ENCODE data around the gene TMEM217.
"Not testable (repeated sequence)": the region's sequence is repeated elsewhere in the genome, so short reads cannot be mapped to it uniquely, and the experiment has no call there.

The TMEM217 gene

DNA sequence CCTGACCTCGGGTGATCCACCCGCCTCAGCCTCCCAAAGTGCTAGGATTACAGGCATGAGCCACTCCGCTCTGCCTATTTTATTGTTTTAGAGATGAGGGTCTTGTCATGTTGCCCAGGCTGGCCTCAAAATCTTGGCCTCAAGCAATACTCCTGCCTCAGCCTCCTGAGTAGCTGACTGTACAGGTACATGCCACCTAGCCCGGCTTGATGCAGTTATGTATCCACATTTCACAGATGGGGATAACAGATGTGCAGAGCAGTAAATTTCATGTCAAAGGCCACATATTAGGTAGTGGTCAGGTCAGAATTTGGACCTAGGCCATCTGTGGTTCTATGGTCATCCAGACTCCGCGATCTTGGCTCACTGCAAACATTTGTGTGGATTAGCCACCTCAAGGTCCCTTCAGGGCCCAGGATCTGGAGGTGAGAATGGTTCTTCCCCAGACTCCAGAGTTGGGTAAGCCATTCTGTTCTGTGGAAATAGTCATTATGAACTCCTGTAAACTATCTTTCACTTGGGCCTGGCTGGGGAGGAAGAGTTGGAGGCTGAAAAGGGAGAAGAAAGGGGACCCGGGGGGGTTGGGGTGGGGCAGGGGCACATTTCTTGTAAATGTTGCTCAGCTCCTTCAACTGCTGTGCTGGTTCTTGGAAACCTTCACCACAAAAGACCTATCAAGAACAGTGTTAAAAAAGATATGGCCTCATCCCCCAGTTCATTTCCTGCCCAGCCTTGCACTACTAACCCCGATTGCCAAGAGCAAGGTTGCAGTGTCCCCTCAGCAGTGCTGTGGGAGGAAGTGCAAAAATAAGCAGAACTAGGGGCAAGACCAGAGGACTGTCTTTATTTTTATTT, 75.0 kb downstream of the TMEM217 start:
- DNase-seq (ENCODE audit: low read depth): no peak

DNA sequence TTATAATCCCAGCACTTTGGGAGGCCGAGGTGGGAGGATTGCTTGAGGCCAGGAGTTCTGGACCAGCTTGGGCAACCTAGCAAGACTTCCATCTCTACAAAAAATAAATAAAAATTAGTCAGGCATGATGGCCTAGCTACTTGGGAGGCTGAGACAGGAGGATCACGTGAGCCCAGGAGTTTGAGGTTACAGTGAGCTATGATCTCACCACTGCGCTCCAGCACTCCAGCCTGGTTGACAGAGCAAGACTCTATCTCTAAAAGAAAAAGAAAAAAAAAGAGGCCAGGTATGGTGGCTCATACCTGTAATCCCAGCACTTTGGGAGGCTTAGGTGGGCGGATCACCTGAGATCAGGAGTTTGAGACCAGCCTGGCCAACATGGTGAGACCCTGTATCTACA, 77.3 kb downstream of the TMEM217 start:
- DNase-seq (ENCODE audit: low read depth): not testable (repeated sequence)

- no peak for DNase-seq (ENCODE audit: low read depth)
These were observed 77.9 kb downstream of the TMEM217 start for GRCh38 chr6:37180075-37180474.

GRCh38 chr6:37177935-37178517, 79.9 kb downstream of the TMEM217 start:
- no peak for DNase-seq (ENCODE audit: low read depth)

- no peak for DNase-seq (ENCODE audit: low read depth)
These were observed 80.6 kb downstream of the TMEM217 start for GRCh38 chr6:37177077-37177934.

DNA sequence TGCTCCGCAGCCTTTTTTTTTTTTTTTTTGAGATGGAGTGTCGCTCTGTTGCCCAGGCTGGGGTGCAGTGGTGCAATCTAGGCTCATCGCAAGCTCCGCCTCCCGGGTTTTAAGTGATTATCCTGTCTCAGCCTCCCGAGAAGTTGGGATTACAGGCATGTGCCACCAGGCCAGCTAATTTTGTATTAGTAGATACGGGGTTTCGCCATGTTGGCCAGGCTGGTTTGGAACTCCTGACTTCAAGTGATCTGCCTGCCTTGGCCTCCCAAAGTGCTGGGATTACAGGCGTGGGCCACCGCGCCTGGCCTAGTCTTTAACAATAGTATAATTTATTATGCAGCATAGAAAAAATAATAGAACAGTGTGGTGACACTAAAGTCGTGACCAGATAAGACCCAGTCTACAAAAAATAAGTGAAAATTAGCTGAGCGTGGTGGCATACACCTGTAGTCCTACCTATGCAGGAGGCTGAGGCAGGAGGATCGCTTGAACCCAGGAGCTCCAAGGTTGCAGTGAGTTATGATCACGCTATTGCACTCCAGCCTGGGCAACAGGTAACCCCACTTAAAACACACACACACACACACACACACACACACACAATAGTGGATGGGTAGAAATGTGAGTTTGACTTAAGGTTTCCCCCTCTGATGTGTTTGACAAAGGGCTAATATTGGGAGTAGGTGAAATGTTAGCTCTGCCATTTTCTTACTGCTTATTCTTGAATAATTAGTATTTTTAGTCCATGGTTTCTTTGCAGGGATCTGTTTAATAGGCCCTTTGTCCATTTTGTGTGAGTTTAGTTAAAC, 81.5 kb downstream of the TMEM217 start:
- DNase-seq (ENCODE audit: low read depth): no peak

- DNase-seq (ENCODE audit: low read depth): no peak
These were observed 82.3 kb downstream of the TMEM217 start for GRCh38 chr6:37175332-37176267.

DNA sequence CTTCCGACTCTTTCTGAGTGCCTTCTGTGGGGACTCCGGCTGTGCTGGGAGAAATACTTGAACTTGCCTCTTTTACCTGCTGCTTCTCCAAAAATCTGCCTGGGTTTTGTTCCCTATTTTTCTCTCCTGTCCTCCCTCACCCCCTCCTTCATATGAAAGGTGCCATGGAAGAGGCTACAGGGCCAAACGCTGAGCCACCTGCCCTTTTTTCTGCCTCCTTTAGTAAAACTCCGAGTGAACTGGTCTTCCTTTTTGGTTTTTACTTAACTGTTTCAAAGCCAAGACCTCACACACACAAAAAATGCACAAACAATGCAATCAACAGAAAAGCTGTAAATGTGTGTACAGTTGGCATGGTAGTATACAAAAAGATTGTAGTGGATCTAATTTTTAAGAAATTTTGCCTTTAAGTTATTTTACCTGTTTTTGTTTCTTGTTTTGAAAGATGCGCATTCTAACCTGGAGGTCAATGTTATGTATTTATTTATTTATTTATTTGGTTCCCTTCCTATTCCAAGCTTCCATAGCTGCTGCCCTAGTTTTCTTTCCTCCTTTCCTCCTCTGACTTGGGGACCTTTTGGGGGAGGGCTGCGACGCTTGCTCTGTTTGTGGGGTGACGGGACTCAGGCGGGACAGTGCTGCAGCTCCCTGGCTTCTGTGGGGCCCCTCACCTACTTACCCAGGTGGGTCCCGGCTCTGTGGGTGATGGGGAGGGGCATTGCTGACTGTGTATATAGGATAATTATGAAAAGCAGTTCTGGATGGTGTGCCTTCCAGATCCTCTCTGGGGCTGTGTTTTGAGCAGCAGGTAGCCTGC, 83.2 kb downstream of the TMEM217 start:
- DNase-seq (ENCODE audit: low read depth): no peak

DNA sequence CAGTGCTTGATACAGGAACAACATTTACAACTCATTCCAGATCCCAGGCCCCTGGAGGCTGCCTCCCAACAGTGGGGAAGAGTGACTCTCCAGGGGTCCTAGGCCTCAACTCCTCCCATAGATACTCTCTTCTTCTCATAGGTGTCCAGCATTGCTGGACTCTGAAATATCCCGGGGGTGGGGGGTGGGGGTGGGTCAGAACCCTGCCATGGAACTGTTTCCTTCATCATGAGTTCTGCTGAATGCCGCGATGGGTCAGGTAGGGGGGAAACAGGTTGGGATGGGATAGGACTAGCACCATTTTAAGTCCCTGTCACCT, 83.8 kb downstream of the TMEM217 start:
- DNase-seq (ENCODE audit: low read depth): no peak

- DNase-seq (ENCODE audit: low read depth): no peak
These were observed 84.3 kb downstream of the TMEM217 start for GRCh38 chr6:37173493-37174195.

- no peak for DNase-seq (ENCODE audit: low read depth)
These were observed 84.9 kb downstream of the TMEM217 start for GRCh38 chr6:37172912-37173492.

DNA sequence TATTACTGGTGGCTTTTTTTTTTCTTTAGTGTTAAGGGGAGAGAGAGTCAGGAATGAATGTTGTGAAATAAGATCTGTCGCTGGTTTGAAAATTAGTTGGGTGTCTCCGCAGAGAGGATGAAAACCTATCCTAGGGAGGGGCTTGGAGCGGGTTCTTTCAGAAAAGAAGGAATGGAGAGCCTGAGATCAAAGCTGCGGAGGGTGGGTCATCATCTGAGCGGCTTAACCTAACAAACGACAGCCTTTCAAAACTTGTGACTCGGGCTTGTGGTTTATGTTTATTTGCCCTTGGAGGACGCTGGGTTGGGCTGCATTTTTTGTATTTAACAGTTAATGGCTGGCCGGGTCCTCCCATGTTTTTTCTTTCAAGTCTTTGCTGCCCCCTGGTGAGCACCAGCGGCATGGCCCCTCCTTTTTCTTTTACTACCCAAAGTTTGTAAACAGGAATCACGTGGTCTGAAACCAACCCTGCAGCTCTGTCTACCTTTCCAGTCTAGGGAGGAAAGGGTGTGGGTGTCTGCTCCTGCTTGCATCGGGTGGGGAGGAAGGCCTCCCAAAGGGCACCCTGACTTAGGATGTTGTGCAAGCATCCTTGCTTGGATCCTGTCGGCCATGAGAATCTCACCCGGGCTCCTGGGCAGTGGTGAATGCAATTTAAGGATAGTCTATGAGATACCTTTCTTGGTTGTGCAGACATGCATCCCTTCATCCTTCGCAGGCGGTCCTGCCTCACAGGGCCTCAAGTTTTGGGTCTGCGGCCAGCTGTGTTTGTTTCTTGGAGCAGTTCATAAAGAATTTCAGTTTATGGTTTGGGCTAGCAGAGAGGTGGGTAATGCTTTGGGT, 85.8 kb downstream of the TMEM217 start:
- DNase-seq (ENCODE audit: low read depth): peak; percentile 97

- DNase-seq (ENCODE audit: low read depth): no peak
These were observed 86.6 kb downstream of the TMEM217 start for GRCh38 chr6:37171201-37171969.

GRCh38 chr6:37170273-37171200, 87.4 kb downstream of the TMEM217 start:
- DNase-seq (ENCODE audit: low read depth): no peak

- DNase-seq (ENCODE audit: low read depth): peak; percentile 99
These were observed 88.3 kb downstream of the TMEM217 start, which contains the start of gene PIM1 for GRCh38 chr6:37169496-37170272. Gene PIM1, plus strand, starts transcription at chr6:37170152. Its CDS starts 424 bp downstream, at chr6:37170576.

All from fibroblast of gingiva (primary cell).